Kidney epithelial cell (primary cell): ENCODE measurements around the gene TBXAS1. TPM values are rescaled to one million over a fixed set of nuclear protein-coding genes. Genes with fewer than 3 reads are reported as not detected.

Experiments used
- DNase-seq: peaks from one replicate; pipeline ENCODE4 v3.0.0-alpha.2; 2010; ENCODE audit warnings: low read depth
- H3K27me3 ChIP-seq: 2 replicates; pipeline ENCODE4 v1.6.0; 2011; ENCODE audit warnings: low read length; ENCODE audit not compliant: control insufficient read depth, insufficient read depth
- H3K36me3 ChIP-seq: 2 replicates; pipeline ENCODE4 v1.5.1; 2011; ENCODE audit warnings: low read length; ENCODE audit not compliant: control insufficient read depth, insufficient read depth
- H3K4me3 ChIP-seq: 2 replicates; pipeline ENCODE4 v1.5.1; 2011; ENCODE audit warnings: low read depth, mild to moderate bottlenecking, control low read depth, low read length
- CTCF ChIP-seq: IDR thresholded peaks from 2 replicates; pipeline ENCODE4 v1.5.1; 2011; ENCODE audit warnings: mild to moderate bottlenecking, moderate library complexity, low read length, control low read depth, inconsistent platforms; ENCODE audit not compliant: insufficient read depth, poor library complexity, severe bottlenecking
- total RNA-seq: library from RNA; depleted of rRNA; stranded (reverse); fragments of >200 nt; gene quantifications from 2 replicates; pipeline ENCODE4 v1.2.3, GENCODE V29; 2015

The TBXAS1 gene
- total RNA-seq, 1 donor from 2014 or later = 7.8 TPM

- H3K4me3 ChIP-seq = no peak overlapping the region
- H3K36me3 ChIP-seq = peaks cover 2% of the 10 kb centered on the region
- no peak for DNase-seq
- TF ChIP-seq CTCF = no peak
- no peaks in the 10 kb centered on the region for H3K27me3 ChIP-seq
These were observed 220.4 kb downstream of the TBXAS1 start for GRCh38 chr7:140049339-140050024.

DNA sequence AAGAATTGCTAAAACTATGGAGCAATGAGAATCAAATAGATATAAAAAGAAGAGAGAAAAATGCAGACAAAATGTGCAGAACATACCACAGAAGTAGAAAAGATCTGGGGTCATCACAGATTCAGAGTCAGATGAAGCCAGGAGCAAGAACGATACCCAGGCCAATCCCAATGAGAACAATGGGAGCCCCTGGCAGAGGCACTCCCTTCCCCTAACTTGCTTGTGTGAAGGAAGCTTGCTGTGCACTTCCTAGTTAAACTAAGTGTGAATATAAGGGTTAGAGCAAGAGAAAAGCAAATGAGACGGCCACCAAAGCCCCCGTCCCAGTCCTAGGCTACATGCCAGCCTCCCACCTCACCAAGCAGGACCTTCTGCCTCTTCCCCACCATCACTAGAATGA is 221.0 kb downstream of the TBXAS1 start:
- no peak overlapping the region for H3K4me3 ChIP-seq
- peaks cover 2% of the 10 kb centered on the region for H3K36me3 ChIP-seq
- H3K27me3 ChIP-seq = no peaks in the 10 kb centered on the region
- no peak for DNase-seq
- TF ChIP-seq CTCF = no peak

DNA sequence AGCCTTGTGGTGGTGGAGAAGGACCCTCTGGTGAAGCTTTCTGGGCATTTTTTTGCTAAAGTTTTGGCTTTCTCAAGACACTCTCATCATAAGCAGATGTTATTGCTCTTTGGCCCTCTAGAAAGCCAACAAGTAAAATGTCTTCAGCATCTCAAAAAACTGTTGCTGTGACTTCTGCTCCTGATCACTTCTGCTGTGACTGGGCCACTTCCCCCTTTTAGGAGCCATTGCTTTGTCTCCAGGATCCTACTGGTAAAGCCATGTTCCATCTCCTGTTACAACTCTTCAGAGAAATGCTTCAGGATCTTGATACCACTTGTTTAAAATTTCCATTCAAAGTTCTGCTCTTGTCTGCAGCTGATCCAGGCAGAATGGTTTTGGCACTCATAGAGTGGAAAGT is 222.8 kb downstream of the TBXAS1 start:
- Histone ChIP-seq H3K36me3 (peaks cover 2% of the 10 kb centered on the region), H3K4me3 (no peak overlapping the region), H3K27me3 (no peaks in the 10 kb centered on the region)
- no peak for TF ChIP-seq CTCF
- no peak for DNase-seq

GRCh38 chr7:140053812-140054539 is 224.9 kb downstream of the TBXAS1 start:
- TF ChIP-seq CTCF = no peak
- Histone ChIP-seq H3K4me3 (no peak overlapping the region), H3K36me3 (no peaks in the 10 kb centered on the region), H3K27me3 (no peaks in the 10 kb centered on the region)
- no peak for DNase-seq

- H3K4me3 ChIP-seq = no peak overlapping the region
- H3K36me3 ChIP-seq = no peaks in the 10 kb centered on the region
- no peak for DNase-seq
These were observed 225.7 kb downstream of the TBXAS1 start for GRCh38 chr7:140054751-140055150.

More at GRCh38 chr7:140054751-140055150, 225.7 kb downstream of the TBXAS1 start:
- no peak for TF ChIP-seq CTCF
- no peaks in the 10 kb centered on the region for H3K27me3 ChIP-seq
